ENCODE data around the gene TPRX2. TPM values are rescaled to one million over a fixed set of nuclear protein-coding genes. Genes with fewer than 3 reads are reported as not detected.

The TPRX2 gene
- polyA plus RNA-seq, 1 donor from 2014 or later: not detected

GRCh38 chr19:47896019-47896418, 37.0 kb downstream of the TPRX2 start:
- Histone ChIP-seq H3K9ac (ENCODE audit: low read length) (no peak overlapping the region), H3K36me3 (ENCODE audit: insufficient read depth, low read length) (no peaks in the 10 kb centered on the region), H3K4me3 (ENCODE audit: low read length) (no peak overlapping the region), H3K27me3 (ENCODE audit: insufficient read depth, low read depth, low read length) (no peaks in the 10 kb centered on the region), H3F3A (ENCODE audit: insufficient read depth, low read length, poor library complexity, severe bottlenecking) (no peaks in the 10 kb centered on the region), H3K27ac (ENCODE audit: low read length) (no peak overlapping the region), H3K79me2 (replicated peaks; ENCODE audit: insufficient read depth, low read length) (no peaks in the 10 kb centered on the region), H4K20me1 (ENCODE audit: insufficient read depth) (no peaks in the 10 kb centered on the region), H3K4me2 (ENCODE audit: low read length) (no peak overlapping the region), H2AFZ (ENCODE audit: low read depth, low read length) (no peak overlapping the region), H3K9me2 (ENCODE audit: insufficient read depth, low read length) (no peaks in the 10 kb centered on the region), H3K9me3 (ENCODE audit: low read length) (no peaks in the 10 kb centered on the region)
- TF ChIP-seq CTCF (IDR thresholded peaks at IDR 0.05; ENCODE audit: poor library complexity, severe bottlenecking) (no peak), POLR2AphosphoS5 (IDR thresholded peaks at IDR 0.05) (no peak), RAD21 (conservative IDR thresholded peaks at IDR 0.05) (no peak), MXI1 (conservative IDR thresholded peaks at IDR 0.05; ENCODE audit: poor library complexity, severe bottlenecking) (no peak)

- H2AFZ ChIP-seq (ENCODE audit: low read depth, low read length): no peak overlapping the region
- H3K36me3 ChIP-seq (ENCODE audit: insufficient read depth, low read length): no peaks in the 10 kb centered on the region
- no peak overlapping the region for H3K4me3 ChIP-seq (ENCODE audit: low read length)
- no peaks in the 10 kb centered on the region for H3K27me3 ChIP-seq (ENCODE audit: insufficient read depth, low read depth, low read length)
- H3K79me2 ChIP-seq (replicated peaks; ENCODE audit: insufficient read depth, low read length): no peaks in the 10 kb centered on the region
- no peaks in the 10 kb centered on the region for H4K20me1 ChIP-seq (ENCODE audit: insufficient read depth)
- no peaks in the 10 kb centered on the region for H3K9me3 ChIP-seq (ENCODE audit: low read length)
- no peak overlapping the region for H3K4me2 ChIP-seq (ENCODE audit: low read length)
- no peak overlapping the region for H3K27ac ChIP-seq (ENCODE audit: low read length)
- no peak overlapping the region for H3K9ac ChIP-seq (ENCODE audit: low read length)
- TF ChIP-seq TAF1 (IDR thresholded peaks at IDR 0.05; ENCODE audit: low read depth) (no peak), CTCF (IDR thresholded peaks at IDR 0.05; ENCODE audit: poor library complexity, severe bottlenecking) (no peak), SMC3 (conservative IDR thresholded peaks at IDR 0.05; ENCODE audit: poor library complexity) (no peak), EZH2 (IDR thresholded peaks at IDR 0.05; ENCODE audit: borderline replicate concordance, insufficient read depth, low read length, poor library complexity, severe bottlenecking) (no peak), MXI1 (conservative IDR thresholded peaks at IDR 0.05; ENCODE audit: poor library complexity, severe bottlenecking) (no peak), RAD21 (conservative IDR thresholded peaks at IDR 0.05) (no peak), REST (IDR thresholded peaks at IDR 0.05; ENCODE audit: borderline replicate concordance) (no peak), EP300 (conservative IDR thresholded peaks at IDR 0.05; ENCODE audit: poor library complexity, severe bottlenecking) (no peak)
- no peaks in the 10 kb centered on the region for H3K9me2 ChIP-seq (ENCODE audit: insufficient read depth, low read length)
- H3F3A ChIP-seq (ENCODE audit: insufficient read depth, low read length, poor library complexity, severe bottlenecking): no peaks in the 10 kb centered on the region
These were observed 37.7 kb downstream of the TPRX2 start for GRCh38 chr19:47896773-47897172.
